Frontal cortex (tissue), 4 donors: Measurements from ENCODE around the gene DGLUCY. TPM values are rescaled to one million over a fixed set of nuclear protein-coding genes. Genes with fewer than 3 reads are reported as not detected.
"Not testable (repeated sequence)": the region's sequence is repeated elsewhere in the genome, so short reads cannot be mapped to it uniquely, and the experiment has no call there.

Experiments used
- DNase-seq, 2 donors: peaks; one replicate each; pipeline ENCODE4 v3.0.0; 2012; ENCODE audit warnings: low spot score in 2 of 2
- FAIRE-seq: peaks from 2 replicates; lab custom pipeline; 2012; peaks lifted over from hg19 to GRCh38; lab: Jason Lieb, UNC
- total RNA-seq: library from RNA; depleted of rRNA; stranded (reverse); fragments of >200 nt; gene quantifications from one replicate; pipeline ENCODE4 v1.2.3, GENCODE V29; 2014
- donor health status: control.
- donor health status: control.
- donor health status: control.

The DGLUCY gene
- total RNA-seq, 1 donor from 2014 or later = 23.2 TPM

- FAIRE-seq (no peak), DNase-seq (no peak)
Observed at GRCh38 chr14:91246051-91246852, 132.4 kb downstream of the DGLUCY start.

DNA sequence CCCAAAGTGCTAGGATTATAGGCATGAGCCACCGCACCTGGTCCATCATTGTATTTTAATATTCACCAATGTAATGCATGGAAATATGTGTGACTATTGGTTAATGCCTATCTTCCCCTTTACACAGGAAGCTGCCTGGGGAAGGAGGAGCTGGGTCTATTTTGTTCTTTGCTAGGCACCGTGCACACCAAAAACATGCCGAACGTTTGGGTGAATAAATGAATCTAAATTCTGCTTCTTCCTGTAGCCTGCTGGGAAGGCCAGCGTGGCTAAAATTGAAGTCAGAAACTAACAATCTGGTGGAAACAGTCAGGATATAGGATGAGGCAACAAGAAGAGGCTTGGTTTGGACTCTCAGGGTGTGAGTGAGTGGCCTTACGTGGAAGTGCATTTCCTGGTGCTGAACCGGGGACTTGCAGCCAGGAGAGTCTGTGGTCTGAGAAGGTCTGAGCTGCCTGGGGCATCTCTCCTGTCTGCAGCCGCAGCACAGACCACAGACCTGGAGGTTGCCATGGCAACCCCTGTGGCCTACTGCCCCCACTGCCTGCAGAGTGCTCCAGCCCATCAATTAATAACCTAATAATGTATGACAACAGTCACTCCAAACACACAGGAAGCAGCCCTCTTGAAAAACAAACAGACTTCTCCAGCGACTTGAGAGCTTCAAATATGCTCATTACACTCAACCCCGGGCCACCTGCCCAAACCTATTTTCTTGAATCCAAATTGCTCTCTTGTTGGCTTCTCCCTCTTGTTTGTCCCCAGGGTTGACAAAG lies 136.2 kb downstream of the DGLUCY start:
- DNase-seq (no peak), FAIRE-seq (no peak)

DNA sequence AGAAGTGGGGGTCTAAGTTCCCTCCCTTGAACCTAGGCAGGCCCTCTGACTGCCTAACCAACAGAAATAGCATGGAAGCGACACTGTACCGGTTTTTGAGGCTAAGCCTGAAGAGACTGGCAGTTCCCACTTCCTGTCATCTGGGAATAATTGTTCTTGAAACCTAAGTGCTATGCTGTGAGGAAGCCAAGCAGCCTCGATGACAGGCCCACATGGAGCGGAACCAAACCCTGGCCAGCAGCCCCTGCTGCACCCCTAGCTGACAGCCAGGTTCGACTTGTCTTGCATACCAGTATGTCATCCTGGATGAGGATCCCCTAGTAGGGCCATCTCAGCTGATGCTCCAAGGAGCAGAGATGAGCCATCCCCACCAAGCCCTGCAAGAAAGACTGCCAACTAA lies 137.0 kb downstream of the DGLUCY start:
- FAIRE-seq (no peak), DNase-seq (no peak)

DNA sequence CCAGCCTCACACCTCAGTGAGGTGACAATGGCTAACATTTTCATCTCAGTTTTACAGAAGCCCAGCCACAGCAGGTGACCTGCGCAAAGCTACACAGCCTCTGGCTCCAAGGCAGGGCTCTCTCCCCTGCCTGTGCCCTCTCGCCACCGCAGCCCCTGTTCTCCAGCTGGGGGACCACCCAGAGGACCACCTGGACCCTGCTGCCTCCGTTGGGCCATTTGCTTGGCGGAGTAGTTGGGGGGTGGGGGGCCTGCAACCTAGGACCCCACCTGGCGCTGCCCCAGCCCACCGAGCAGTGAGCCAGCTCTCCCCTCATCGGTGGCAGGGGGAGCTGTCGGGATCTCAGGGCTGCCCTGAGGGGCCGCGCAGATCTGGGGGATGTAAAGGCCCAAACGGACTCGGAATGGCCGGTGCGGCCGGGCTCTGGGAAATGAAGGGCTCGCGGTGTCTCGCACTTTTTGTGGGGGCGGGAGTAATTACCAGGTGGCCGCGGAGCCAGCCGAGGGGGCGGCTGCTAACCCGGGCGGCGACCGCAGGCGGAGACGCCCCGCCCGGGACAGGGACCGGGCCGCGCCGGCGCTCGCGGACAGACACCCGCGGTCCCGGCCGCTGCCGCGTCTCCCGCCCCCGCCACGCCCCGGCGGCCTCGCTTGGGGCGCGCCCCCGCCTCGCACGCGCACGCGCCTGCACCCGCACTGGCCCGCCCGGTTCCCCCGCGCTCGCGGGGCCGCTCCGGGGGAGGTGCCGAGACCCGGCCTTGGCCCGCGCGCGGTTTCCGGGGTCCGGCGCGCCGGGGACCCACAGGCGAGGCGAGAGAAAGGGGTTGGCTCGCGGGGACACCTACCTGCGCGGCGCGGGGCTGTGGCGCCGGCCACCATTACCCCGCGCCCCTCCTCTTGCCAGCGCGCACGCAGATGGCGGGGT lies 139.3 kb downstream of the DGLUCY start:
- FAIRE-seq = no peak
- DNase-seq = peak; percentile 51 to 74

- DNase-seq (no peak), FAIRE-seq (no peak)
Observed at GRCh38 chr14:91253795-91254323, 140.0 kb downstream of the DGLUCY start.

GRCh38 chr14:91254461-91254860 lies 140.6 kb downstream of the DGLUCY start:
- FAIRE-seq = no peak
- no peak for DNase-seq

GRCh38 chr14:91255026-91255695 lies 141.3 kb downstream of the DGLUCY start:
- DNase-seq (no peak), FAIRE-seq (no peak)

DNA sequence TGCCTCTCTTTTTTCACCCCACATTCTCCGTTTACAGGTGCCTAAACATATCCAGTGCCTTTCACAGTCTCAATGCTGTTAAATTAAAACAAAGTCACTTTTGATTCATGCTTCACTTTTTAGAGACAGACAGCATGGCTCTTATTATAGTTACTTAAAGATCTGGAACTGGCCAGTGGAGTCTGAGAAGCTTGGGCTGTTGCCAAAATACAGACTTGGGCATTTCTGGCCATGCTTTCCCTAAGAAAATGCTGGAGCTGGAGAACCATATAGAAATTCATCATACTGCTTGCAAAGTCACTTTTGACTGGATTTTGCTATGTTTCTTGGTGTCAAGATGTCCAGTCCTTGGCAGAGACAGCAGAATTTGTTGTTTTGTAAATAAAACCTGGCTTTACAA lies 142.8 kb downstream of the DGLUCY start:
- DNase-seq = no peak
- FAIRE-seq = no peak

- no peak for FAIRE-seq
- no peak for DNase-seq
Observed at GRCh38 chr14:91257328-91258010, 143.6 kb downstream of the DGLUCY start.

DNA sequence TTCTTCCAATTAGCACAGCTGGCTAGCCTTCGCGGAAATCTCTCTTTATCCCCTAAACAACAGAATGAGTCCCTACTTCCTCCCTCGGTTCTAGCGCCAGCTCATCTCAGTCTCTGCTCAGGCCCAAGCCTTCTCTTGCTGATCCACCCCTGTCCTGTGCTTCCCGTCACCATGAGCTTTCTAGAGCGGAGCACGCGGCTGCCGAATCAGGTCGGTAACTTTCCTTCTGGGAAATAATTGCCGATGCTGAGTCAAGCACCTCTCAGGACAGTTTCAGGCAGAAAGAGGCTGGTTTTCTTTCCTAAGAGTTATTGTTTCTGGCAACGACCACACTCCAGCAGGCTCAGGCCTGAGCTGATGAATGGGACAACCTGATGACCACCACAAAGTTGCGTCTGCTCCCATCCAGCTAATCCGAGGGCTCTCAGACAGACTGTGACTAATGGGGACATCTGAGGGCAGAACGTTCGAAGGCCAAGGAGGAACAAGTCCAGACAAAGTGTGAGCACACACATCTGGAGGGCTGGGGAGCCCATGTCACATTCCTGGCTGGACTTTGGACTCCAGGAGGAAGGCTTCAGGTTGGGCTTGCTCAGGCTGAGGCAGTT lies 144.2 kb downstream of the DGLUCY start:
- FAIRE-seq (no peak), DNase-seq (no peak)

DNA sequence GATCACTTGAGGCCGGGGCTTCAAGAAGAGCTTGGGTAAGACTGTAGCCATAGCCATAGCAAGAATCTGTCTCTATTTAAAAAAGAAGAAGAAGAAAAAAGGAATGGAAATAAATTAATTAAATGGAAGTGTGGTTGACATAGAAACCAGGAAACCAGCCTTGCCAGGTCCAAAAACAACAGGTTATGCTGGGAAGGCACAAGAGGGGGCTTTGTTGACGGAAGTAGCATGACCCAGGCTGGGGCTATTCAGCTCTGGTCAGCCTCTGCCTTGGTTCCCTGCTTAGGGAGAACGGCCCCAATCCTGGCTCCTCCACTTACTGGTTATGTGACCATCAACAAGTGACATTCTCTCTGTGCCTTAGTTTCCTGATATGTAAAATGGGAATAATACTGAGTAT lies 145.0 kb downstream of the DGLUCY start:
- DNase-seq (no peak), FAIRE-seq (no peak)

DNA sequence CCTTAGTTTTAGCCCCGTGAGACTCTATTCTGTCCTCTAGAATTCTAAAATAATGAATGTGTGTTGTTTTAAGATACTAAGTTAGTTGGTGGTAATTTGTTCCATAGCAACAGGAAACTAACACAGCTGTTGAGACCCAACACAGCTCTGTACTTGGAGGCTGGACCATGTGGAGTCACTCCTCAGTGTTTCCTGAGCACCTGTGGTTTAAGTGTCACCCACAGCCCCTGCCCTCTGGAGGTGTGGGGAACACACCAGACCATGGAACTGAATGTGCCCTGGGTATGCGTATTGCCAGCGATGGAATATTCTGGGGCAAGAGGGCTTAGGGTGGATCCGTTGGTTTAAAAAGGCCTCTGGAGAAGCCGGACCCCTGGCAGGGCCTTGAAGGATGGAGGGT lies 147.2 kb downstream of the DGLUCY start:
- FAIRE-seq (no peak), DNase-seq (no peak)

GRCh38 chr14:91261986-91262549 lies 148.2 kb downstream of the DGLUCY start:
- DNase-seq (no peak), FAIRE-seq (no peak)

DNA sequence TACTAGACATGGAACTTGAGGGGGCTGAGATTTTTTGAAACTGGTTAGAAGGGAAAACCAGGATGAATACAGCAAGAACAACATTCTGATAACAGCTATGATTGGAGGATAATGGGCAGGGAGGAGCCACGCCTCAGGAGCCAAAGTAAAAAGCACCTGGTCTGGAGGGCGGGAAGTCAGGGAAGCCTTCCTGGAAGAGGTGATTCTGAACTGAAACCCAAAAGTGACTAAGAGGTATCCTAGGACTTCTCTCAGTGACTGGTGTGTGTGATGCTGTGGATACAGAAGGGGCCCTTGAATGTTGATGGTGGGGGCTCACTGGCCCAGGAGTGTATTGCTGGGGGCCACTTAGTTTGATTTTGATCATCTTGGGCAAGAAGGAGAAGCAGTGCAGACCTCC lies 149.5 kb downstream of the DGLUCY start:
- FAIRE-seq (no peak), DNase-seq (no peak)

GRCh38 chr14:91264151-91265150 lies 150.6 kb downstream of the DGLUCY start:
- no peak for DNase-seq
- no peak for FAIRE-seq

- DNase-seq (no peak), FAIRE-seq (no peak)
Observed at GRCh38 chr14:91265404-91265803, 151.5 kb downstream of the DGLUCY start.

DNA sequence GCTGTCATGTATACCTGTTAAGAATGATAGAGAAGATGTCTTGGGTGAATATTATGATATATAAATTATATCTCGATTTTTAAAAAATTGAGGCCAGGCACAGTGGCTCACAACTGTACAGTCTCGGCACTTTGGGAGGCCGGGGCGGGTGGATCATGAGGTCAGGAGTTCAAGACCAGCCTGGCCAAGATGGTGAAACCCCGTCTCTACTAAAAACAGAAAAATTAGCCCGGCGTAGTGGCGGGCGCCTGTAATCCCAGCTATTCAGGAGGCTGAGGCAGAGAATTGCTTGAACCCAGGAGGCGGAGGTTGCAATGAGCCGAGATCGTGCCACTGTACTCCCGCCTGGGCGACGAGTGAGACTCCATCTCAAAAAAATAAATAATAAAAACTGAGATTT lies 152.4 kb downstream of the DGLUCY start:
- not testable (repeated sequence) for DNase-seq, FAIRE-seq
